ENCODE data around the gene PFKFB1. TPM values are rescaled to one million over a fixed set of nuclear protein-coding genes. Genes with fewer than 3 reads are reported as not detected.
"Not testable (repeated sequence)": the region's sequence is repeated elsewhere in the genome, so short reads cannot be mapped to it uniquely, and the experiment has no call there.

The PFKFB1 gene
- total and polyA plus RNA-seq, 8 donors: 0.18 to 0.60 (median 0.47) TPM; not detected in 1

DNA sequence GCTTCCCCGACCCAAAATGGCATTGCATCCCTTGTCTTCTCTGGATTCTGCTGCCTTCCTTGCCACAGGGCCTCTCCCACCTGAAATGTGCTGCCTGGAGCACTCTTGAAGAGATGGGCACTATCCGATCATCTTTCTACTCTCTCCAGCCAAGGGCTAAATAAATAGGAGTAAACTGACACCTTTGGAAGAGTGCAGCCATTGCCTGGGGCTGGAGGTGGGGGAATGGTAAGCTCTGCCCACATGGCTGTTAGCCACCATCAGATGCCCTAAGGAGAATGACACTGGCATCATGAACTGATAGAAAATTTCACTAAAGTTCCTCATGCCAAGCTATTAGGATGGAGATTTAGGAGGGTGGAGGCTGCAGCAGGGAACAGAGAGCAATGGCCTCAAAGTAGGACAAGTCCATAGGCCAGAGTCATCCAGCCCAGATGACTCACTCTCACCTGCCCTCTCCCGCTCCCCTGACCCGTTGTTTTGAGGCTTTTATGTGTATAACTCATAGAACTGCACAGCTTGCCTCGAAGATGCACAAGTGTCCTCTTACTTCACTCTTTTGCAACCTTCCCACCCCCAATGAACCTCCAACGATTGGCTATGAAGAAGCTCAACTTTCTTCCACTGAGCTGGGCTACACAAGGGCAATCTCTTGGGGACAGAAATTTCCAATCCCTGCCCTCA lies 822 bp upstream of the PFKFB1 start:
- ATAC-seq (no peak), DNase-seq (no peak)
- no peak overlapping the region for H3K27ac ChIP-seq
- H3K4me1 ChIP-seq: no peaks in the 10 kb centered on the region
- intact Hi-C loops (cut with DNase I): no loop called here
- H3K27me3 ChIP-seq: no peaks in the 10 kb centered on the region
- no peaks in the 10 kb centered on the region for H3K9me3 ChIP-seq
- H3K4me3 ChIP-seq: no peak overlapping the region
- TF ChIP-seq CTCF (IDR thresholded peaks at IDR 0.05): no peak
- no peaks in the 10 kb centered on the region for H3K36me3 ChIP-seq

DNA sequence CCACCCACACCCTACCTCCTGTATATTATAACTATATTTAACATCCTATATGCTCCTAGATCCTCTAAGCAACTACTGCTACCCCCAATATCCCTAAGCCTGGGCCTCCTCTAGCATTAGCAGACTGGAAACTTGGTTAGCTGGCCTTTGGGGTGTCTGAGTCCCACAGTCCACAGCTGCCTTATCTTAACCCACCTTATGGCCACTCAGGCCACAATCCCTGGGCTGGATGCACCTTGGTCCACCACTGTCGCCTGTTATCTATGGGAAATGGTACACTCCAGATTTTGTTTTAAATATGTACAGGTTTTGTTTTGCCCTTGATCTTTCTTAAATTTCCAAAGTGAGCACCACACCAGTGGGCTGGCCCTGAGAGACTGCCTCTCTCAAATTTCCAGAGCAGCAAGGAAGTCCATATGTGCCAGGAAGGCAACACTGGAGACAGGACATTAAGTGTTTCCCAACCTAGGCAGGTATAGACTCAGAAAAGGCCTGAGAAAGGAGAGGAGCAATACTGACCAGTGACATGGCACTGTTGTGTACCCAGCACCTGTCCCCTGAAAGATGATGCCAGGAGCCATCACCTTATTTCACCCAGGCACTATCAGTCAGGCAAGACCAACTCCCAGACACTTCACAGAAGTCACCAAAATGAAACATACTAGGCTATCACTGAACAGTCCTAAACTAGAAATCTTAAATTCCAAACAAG lies 921 bp downstream of the PFKFB1 start:
- Histone ChIP-seq H3K9me3 (no peaks in the 10 kb centered on the region), H3K27me3 (peaks cover 0 to 3% of the 10 kb centered on the region in 2 donors), H3K4me3 (no peak overlapping the region), H3K36me3 (no peaks in the 10 kb centered on the region), H3K4me1 (no peaks in the 10 kb centered on the region), H3K27ac (no peak overlapping the region)
- no peak for TF ChIP-seq CTCF (IDR thresholded peaks at IDR 0.05)
- DNase-seq (no peak), ATAC-seq (no peak)
- intact Hi-C loops (cut with DNase I): no loop called here

DNA sequence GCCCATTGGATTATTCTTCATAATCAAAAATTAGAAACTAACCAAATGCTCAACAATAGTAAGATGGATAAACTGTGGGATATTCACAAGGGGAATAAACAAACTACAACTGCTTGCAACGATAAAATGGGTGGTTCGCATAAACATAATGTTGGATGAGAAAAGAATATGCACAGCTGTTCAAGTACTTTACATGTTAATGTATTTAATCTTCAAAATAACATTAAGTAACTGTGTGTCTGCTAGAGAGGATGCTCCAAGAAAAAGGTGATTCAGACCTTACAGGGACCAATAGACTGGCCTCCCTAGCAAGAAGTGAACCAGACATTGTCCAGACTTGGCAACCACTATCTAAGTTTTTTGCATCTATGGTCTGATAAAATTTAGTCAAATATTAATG lies 2.3 kb downstream of the PFKFB1 start:
- no peak for ATAC-seq
- Histone ChIP-seq H3K27ac (no peak overlapping the region), H3K27me3 (peaks cover 0 to 3% of the 10 kb centered on the region in 2 donors), H3K9me3 (no peaks in the 10 kb centered on the region), H3K4me1 (no peaks in the 10 kb centered on the region), H3K4me3 (no peak overlapping the region), H3K36me3 (no peaks in the 10 kb centered on the region)
- DNase-seq: no peak
- no peak for TF ChIP-seq CTCF (IDR thresholded peaks at IDR 0.05)
- intact Hi-C loops (cut with DNase I): no loop called here

GRCh38 chrX:54983306-54983705 lies 10.7 kb downstream of the PFKFB1 start:
- DNase-seq; H3K27me3 ChIP-seq; intact Hi-C loops (cut with DNase I); H3K27ac ChIP-seq; H3K36me3 ChIP-seq; H3K4me1 ChIP-seq; H3K4me3 ChIP-seq; H3K9me3 ChIP-seq; ATAC-seq: not testable (repeated sequence)

DNA sequence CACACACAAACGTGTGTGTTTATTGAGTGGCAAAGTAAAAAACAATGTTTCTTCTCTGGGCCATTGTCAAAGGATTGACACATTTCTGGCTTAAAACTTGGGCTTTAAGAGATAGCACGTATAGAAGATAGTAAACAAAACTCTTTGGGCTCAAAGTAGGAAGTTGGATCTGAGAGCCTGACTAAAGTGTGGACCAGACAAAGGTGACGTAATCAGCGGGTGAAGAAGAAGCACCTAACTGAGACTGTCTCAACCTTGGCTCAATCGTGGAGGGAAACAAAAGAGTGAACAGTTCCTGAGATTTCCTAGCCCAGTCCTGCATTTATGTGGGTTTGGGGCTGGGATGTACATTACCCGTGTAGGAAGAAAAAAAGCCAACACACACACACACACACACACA lies 13.7 kb downstream of the PFKFB1 start:
- DNase-seq: no peak
- no peaks in the 10 kb centered on the region for H3K4me1 ChIP-seq
- no peak for ATAC-seq
- H3K4me3 ChIP-seq: no peak overlapping the region
- H3K27me3 ChIP-seq: peaks cover 0 to 5% of the 10 kb centered on the region in 2 donors
- intact Hi-C loops (cut with DNase I): no loop called here
- no peak for TF ChIP-seq CTCF (IDR thresholded peaks at IDR 0.05)
- H3K9me3 ChIP-seq: no peaks in the 10 kb centered on the region
- no peaks in the 10 kb centered on the region for H3K36me3 ChIP-seq
- H3K27ac ChIP-seq: no peak overlapping the region

All from left lung (tissue), 10 donors.